ENCODE results near the gene BNIP3. TPM values are rescaled to one million over a fixed set of nuclear protein-coding genes. Genes with fewer than 3 reads are reported as not detected.

Gene BNIP3
- total RNA-seq, 1 experiment from 2014 or later, result 37.5 TPM

GRCh38 chr10:132010483-132010882, 28.8 kb upstream of the BNIP3 start:
- Histone ChIP-seq H3K4me1 (ENCODE audit: control insufficient read depth in 1 of 2, insufficient read depth in 2 of 2, low read length in 2 of 2) (no peaks in the 10 kb centered on the region), H3K79me2 (ENCODE audit: insufficient read depth, low read length) (no peaks in the 10 kb centered on the region), H4K20me1 (ENCODE audit: insufficient read depth) (no peaks in the 10 kb centered on the region), H3K9me2 (ENCODE audit: insufficient read depth) (no peaks in the 10 kb centered on the region), H3K4me2 (ENCODE audit: low read length) (no peak overlapping the region), H3K36me3 (ENCODE audit: control insufficient read depth in 1 of 2, insufficient read depth in 2 of 2, low read length in 2 of 2) (no peaks in the 10 kb centered on the region), H3K9me3 (ENCODE audit: control insufficient read depth in 1 of 2, insufficient read depth in 1 of 2, low read depth in 1 of 2, low read length in 2 of 2) (no peaks in the 10 kb centered on the region), H3K27ac (ENCODE audit: low read depth, low read length) (no peak overlapping the region), H3K27me3 (ENCODE audit: insufficient read depth, low read length) (no peaks in the 10 kb centered on the region), H3K9ac (ENCODE audit: low read length) (no peak overlapping the region), H3K4me3 (replicated peaks in 1 of 2; ENCODE audit: low read depth in 1 of 2, low read length in 2 of 2) (no peak overlapping the region), H2AFZ (ENCODE audit: low read depth, low read length, poor library complexity, severe bottlenecking) (no peak overlapping the region)
- CTCF ChIA-PET, result no interaction called here
- RAD21 ChIA-PET (ENCODE audit: low non-redundant PET in 1 of 2, low total read pairs in 2 of 2, uncharacterized antibody in 2 of 2, unreplicated experiment in 2 of 2), result interaction anchor here in 1 of 2 experiments (0.6 kb wide), 1 partner anchor 88 kb away, joined by 5 read pairs; no protein-coding TSS in a partner anchor
- TF ChIP-seq EGR1 (IDR thresholded peaks at IDR 0.05; ENCODE audit: low read depth) (no peak), CBX3 (IDR thresholded peaks at IDR 0.05; ENCODE audit: low read depth) (no peak), ATF3 (IDR thresholded peaks at IDR 0.05) (no peak), ZNF274 (IDR thresholded peaks at IDR 0.05; ENCODE audit: low read depth, low read length) (no peak), ZBTB33 (IDR thresholded peaks at IDR 0.05; ENCODE audit: extremely low read depth, insufficient replicate concordance, low read length) (no peak), YY1 (IDR thresholded peaks at IDR 0.05; ENCODE audit: extremely low read depth, insufficient replicate concordance, low read depth, low read length) (no peak), POLR2A (IDR thresholded peaks at IDR 0.05; ENCODE audit: borderline replicate concordance, extremely low read depth, insufficient read depth, insufficient read length) (no peak), CEBPB (IDR thresholded peaks at IDR 0.05; ENCODE audit: low read depth) (no peak), SP1 (IDR thresholded peaks at IDR 0.05; ENCODE audit: low read depth) (no peak)
- TF ChIP-seq, protein P1, sequence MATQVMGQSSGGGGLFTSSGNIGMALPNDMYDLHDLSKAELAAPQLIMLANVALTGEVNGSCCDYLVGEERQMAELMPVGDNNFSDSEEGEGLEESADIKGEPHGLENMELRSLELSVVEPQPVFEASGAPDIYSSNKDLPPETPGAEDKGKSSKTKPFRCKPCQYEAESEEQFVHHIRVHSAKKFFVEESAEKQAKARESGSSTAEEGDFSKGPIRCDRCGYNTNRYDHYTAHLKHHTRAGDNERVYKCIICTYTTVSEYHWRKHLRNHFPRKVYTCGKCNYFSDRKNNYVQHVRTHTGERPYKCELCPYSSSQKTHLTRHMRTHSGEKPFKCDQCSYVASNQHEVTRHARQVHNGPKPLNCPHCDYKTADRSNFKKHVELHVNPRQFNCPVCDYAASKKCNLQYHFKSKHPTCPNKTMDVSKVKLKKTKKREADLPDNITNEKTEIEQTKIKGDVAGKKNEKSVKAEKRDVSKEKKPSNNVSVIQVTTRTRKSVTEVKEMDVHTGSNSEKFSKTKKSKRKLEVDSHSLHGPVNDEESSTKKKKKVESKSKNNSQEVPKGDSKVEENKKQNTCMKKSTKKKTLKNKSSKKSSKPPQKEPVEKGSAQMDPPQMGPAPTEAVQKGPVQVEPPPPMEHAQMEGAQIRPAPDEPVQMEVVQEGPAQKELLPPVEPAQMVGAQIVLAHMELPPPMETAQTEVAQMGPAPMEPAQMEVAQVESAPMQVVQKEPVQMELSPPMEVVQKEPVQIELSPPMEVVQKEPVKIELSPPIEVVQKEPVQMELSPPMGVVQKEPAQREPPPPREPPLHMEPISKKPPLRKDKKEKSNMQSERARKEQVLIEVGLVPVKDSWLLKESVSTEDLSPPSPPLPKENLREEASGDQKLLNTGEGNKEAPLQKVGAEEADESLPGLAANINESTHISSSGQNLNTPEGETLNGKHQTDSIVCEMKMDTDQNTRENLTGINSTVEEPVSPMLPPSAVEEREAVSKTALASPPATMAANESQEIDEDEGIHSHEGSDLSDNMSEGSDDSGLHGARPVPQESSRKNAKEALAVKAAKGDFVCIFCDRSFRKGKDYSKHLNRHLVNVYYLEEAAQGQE (IDR thresholded peaks at IDR 0.05; ENCODE audit: low read depth), result no peak
- BruUV-seq (replicated peaks), result no TSS peak
- ATAC-seq (no peak), DNase-seq (ENCODE audit: low read depth, low spot score) (no peak)
- POLR2A ChIA-PET, result no interaction called here
- intact Hi-C loops (cut with micrococcal nuclease), result no loop called here

Measured in HCT116 (cell line).